Measurements from ENCODE around the gene LMAN2L. TPM values are rescaled to one million over a fixed set of nuclear protein-coding genes. Genes with fewer than 3 reads are reported as not detected.

The LMAN2L gene
- total RNA-seq, 1 experiment from 2014 or later = 17.6 TPM

- H3K9me3 Mint-ChIP-seq = no peaks in the 10 kb centered on the region
- H3K14ac ChIP-seq (ENCODE audit: insufficient read depth, low read length) = no peak overlapping the region
- H2BK20ac ChIP-seq (ENCODE audit: low read depth, low read length, poor library complexity, severe bottlenecking) = no peak overlapping the region
- no peak overlapping the region for H3K18ac ChIP-seq (ENCODE audit: insufficient read length, low read depth, low read length)
- H3K4me1 Mint-ChIP-seq = peaks cover 10 to 11% of the 10 kb centered on the region in 2 experiments
- WGBS (ENCODE audit: extremely low coverage, insufficient read length, low lambda C conversion rate) = no CpG with 5 or more reads among the region's 9 CpGs
- DNase-seq = no peak
- no peaks in the 10 kb centered on the region for H4K20me1 ChIP-seq (ENCODE audit: control insufficient read depth, insufficient read depth, insufficient read length)
- H4K91ac ChIP-seq (ENCODE audit: insufficient read length, low read depth, low read length) = no peak overlapping the region
- H3K27me3 Mint-ChIP-seq (ENCODE audit: low read depth) = no peaks in the 10 kb centered on the region; the same call in 1 of the 2 replicates
- H3K79me2 ChIP-seq (ENCODE audit: insufficient read depth, low read length) = no peaks in the 10 kb centered on the region
- H3K27ac ChIP-seq (ENCODE audit: insufficient read length, low read depth, low read length) = no peak overlapping the region
- no peak overlapping the region for H2BK12ac ChIP-seq (ENCODE audit: insufficient read length, low read depth, low read length)
- H2BK15ac ChIP-seq (ENCODE audit: low read depth, low read length) = no peak overlapping the region
- H4K5ac ChIP-seq (ENCODE audit: insufficient read length, low read depth, low read length) = no peak overlapping the region
- H3K4ac ChIP-seq (ENCODE audit: low read depth, low read length) = no peak overlapping the region
- H3K79me1 ChIP-seq (ENCODE audit: insufficient read depth, low read depth, low read length, poor library complexity, severe bottlenecking) = no peaks in the 10 kb centered on the region
- no peaks in the 10 kb centered on the region for H3K36me3 Mint-ChIP-seq (ENCODE audit: insufficient read depth in 1 of 3, low read depth in 3 of 3)
- no peaks in the 10 kb centered on the region for H3K4me1 ChIP-seq (ENCODE audit: insufficient read depth, low read length)
- H3K4me3 Mint-ChIP-seq = no peak overlapping the region
- H2BK120ac ChIP-seq (ENCODE audit: low read depth, low read length, poor library complexity, severe bottlenecking) = no peak overlapping the region
- H3K27ac Mint-ChIP-seq = no peak overlapping the region
- H4K8ac ChIP-seq (replicated peaks; ENCODE audit: insufficient read length, low read depth, low read length) = no peak overlapping the region
- H3K27me3 ChIP-seq (ENCODE audit: insufficient read depth, low read length) = no peaks in the 10 kb centered on the region
- H3K56ac ChIP-seq (ENCODE audit: insufficient read length, low read depth, low read length) = no peak overlapping the region
- no peak for TF ChIP-seq CTCF (conservative IDR thresholded peaks at IDR 0.05)
- H3T11ph ChIP-seq (ENCODE audit: low read length) = no peak overlapping the region
- H3K9ac ChIP-seq (ENCODE audit: extremely low read depth, insufficient read length, low read length) = no peak overlapping the region
- no peak overlapping the region for H2BK5ac ChIP-seq (ENCODE audit: insufficient read length, low read length)
- H2AFZ ChIP-seq (ENCODE audit: low read length) = no peak overlapping the region
- no peaks in the 10 kb centered on the region for H3K23me2 ChIP-seq (ENCODE audit: insufficient read length, low read depth, low read length, poor library complexity, severe bottlenecking)
- no peak overlapping the region for H3K4me2 ChIP-seq (ENCODE audit: insufficient read depth, insufficient read length, low read length)
- H3K9me3 ChIP-seq (ENCODE audit: control insufficient read depth, low read depth, low read length) = no peaks in the 10 kb centered on the region
- no peak overlapping the region for H2AK5ac ChIP-seq (ENCODE audit: insufficient read length, low read length)
- no peak overlapping the region for H3K23ac ChIP-seq (ENCODE audit: insufficient read length, low read depth, low read length)
These were observed 60.0 kb downstream of the LMAN2L start for GRCh38 chr2:96679848-96680247.

Measured in H9 (cell line).